Posterior cingulate gyrus (tissue), 11 donors: Measurements from ENCODE around the gene CADM4.
"Not testable (repeated sequence)": the region's sequence is repeated elsewhere in the genome, so short reads cannot be mapped to it uniquely, and the experiment has no call there.

Source experiments
- DNase-seq, 10 donors: peaks; one replicate each; pipeline versions ENCODE4 v3.0.0 to v3.0.0-alpha.2; 2020 to 2021; ENCODE audit warnings: mixed read lengths in 3 of 10
- intact Hi-C: fragments of 100-400 bp; cut with DNase I; formaldehyde crosslinking; loops from one replicate; pipeline ENCODE4 v1.15.1; 2023

The CADM4 gene

DNA sequence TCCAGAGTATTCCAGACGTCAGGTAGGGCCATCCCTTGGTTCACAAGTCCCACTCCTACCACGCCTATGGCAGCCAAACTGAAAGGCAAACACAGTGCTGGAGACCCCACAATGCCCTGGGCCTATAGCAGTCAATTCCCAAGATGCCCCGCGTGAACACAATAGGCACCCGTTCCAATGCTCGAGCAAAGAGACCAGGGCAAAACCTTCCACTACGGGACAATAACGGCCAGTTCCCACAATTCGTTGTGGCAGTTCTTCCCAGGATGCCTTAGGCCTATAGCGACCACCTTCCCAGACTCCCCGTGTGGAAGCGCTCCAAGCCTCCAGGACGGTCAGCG is 20.8 kb downstream of the CADM4 start:
- intact Hi-C loops = loop anchor here (5.0 kb wide), 1 partner anchor 33 kb away; no protein-coding TSS in a partner anchor
- peak in 2 of 10 donors; percentile 49 to 76 for DNase-seq

DNA sequence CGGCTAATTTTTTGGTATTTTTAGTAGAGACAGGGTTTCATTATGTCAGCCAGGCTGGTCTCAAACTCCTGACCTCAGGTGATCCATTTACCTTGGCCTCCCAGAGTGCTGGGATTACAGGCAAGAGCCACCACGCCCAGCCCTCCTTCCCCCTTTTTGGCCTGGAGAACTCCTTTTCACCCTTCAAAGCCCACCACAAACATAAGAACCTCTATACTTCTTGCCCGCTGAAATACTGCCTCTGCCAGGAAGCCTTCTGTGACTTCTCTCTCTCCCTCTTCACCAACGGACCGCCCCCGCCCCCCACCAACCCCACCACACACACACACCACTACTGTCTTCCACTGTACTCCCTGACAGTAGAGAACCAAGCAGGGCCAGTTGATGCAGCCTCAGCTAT is 22.7 kb downstream of the CADM4 start:
- intact Hi-C loops = loop anchor here (5.0 kb wide), 1 partner anchor 35 kb away; no protein-coding TSS in a partner anchor
- DNase-seq = no peak

DNA sequence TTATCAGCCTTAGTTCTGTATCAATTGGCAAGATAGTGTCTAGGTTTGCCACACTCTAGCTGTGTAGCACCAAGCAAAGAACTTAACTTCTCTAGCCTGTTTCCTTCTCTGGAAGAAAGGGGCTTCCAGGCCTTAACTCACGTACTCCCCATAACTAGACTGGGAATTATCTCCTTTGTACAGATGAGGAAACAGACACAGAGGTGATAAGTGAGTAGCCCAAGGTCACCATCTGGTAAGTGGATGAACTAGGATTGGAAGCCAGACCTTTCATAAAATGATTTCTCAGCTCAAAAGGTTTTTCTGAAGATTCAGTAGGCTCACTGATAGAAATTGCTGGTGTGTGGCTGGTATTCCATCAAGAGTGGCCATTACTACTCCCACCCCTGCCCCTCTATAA is 23.3 kb downstream of the CADM4 start:
- no peak for DNase-seq
- intact Hi-C loops = loop anchor here (5.0 kb wide), 1 partner anchor 36 kb away; no protein-coding TSS in a partner anchor

DNA sequence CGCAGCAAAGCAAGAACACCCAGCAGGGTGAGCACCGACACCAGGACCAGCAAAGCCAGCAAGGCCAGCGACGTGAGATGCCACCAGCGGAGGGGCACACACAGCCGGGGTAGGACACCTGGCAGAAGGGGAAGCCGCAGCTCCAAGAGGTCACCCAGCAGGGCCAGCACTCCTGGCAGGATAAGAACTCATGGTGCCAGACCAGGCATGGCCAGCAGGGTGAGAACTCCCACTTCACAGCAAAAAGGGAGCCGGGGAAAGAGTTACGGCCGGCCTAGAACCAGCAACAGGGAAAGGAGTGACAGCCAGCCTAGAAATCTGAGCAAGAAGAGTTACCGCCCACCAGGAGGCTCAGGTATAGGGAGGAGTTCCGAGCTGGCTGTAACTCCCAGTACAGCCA is 27.3 kb downstream of the CADM4 start:
- no peak for DNase-seq
- intact Hi-C loops = no loop called here

DNA sequence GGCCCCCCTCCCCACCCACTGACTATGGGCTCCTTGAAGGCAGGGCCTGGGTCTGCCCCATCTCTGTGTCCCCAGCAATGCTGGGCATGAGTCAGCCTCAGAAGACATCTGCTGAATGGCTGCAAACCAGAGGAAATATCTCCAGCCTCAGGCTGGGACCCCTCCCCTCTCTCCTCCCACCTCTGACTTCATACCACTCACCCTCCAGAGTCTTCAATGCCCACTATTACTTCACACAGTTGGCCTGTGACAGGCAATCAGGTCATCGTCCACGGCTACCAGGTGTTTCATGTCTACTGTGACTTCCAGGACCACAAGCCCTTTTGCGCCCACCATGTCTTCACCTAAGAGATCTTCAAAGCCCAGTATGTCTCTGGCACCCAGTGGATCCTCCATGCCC is 27.9 kb downstream of the CADM4 start, which contains the start of gene SRRM5:
Gene SRRM5 (plus strand): TSS at position 301 of the 400 bp plus-strand sequence. CDS start 34 bp downstream, at position 335.
- no peak for DNase-seq
- intact Hi-C loops = no loop called here

DNA sequence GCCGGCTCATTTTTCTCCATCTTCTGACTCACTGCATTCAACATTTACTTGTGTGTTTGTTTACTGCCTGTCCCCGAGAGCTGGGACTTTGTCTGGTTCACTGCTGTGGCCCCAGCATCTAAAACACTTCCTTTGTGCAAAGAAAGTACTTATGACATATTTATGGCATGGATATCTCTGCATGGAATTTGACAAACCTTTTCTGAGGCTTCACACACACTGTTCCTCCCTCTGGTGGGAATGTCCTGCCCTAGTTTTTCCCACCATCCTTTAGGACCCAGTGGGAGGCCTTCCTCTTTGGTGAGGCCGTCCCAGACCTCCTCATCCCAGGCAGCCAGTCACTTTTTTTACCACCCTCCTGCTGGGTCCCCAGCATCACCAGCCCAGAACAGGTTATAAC is 29.2 kb downstream of the CADM4 start:
- DNase-seq = no peak
- intact Hi-C loops = no loop called here

DNA sequence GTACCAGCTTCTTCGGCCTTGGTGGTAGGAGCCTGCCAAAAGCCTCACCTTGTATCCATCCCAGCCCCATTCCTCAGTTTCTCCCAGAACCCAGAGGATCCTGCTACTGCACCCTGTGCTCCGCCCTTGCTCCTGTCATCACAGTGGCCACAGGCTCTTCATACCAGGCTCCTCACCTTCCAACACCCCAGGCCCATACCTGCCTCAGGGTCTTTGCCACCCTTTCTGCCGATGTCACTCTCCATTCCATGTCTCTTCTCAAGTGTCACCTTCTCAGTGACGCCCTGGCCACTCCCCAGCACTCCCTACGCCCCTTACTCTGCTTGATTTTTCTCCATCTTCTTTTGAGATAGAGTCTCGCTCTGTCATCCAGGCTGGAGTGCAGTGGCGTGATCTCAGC is 29.8 kb downstream of the CADM4 start:
- intact Hi-C loops = no loop called here
- no peak for DNase-seq

DNA sequence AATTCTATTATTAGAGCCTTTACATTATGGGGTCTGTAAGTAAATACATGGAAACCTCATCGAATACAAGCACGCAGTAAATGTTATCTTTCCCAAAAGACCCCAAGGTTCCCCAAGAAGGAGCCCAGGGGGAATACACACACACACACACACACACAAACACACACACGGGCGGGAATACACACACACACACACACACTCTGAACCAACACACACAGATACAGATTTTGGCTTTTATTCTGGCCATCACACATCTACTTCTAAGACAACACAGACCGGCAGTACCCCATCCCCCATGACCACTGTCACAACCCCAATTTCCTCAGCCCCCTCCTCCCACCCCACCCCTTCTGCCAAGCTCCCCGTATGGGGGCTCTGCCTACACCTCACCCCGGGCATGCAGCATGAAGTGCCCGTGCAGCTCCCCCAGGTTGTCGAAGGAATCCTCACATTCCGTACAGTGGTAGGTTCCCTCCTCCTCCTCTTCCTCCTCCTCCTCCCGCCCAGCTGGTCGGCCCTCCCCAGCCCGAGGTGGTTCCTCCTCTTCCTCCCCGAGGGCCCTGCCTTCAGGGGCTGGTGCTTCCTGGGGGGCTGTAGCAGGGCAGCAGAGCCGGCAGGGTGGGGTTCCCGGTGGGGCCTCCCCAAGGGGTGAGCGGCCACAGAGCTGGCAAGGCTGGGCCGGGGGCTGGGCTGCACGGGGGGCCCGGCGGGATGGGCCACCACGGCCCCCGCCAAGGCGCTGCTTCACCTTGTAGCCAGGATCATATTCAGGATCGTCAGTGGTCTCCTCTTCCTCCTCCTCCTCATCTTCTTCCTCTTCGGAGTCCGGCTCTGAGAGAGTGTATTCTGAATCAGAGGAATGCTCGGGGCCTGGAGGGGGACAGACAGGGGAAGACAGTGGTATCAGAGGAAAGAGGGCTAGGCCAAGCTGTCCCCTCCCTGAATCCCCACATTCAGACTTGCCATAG is 32.1 kb downstream of the CADM4 start:
- DNase-seq = peak in 1 of 10 donors; percentile 80

DNA sequence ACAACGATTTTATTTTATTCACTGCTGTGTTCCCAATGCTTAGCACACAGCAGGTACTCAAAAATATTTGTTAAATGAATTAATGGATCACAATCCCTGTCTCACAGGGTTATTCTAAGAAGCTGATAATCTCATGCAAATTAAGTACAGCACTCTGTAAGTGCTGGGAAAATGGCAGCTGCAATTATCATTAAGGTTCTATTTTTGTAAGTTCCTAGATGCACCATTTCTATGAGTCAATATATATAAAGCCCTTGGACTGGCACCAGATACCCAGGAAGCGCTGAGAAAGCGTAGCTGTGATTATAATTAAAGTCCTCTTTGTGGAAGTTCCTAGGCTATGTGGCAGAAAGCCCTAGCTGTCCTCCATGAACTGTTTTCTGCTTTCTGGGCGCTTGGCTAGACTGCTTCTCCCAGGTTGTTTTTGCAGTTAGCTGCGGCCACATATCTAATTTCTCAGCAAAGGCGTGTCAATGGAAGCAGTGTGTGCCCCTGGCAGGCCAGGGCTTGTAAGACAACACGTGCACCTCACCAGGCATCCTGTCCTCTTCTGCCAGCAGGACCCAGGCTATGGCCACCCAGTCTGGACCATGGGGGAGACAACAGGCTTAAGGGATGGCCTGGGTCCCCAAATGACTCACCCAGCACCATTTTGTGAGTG is 33.0 kb downstream of the CADM4 start:
- intact Hi-C loops = no loop called here
- no peak for DNase-seq

More for the DNA sequence above, 32.1 kb downstream of the CADM4 start:
- intact Hi-C loops = no loop called here

DNA sequence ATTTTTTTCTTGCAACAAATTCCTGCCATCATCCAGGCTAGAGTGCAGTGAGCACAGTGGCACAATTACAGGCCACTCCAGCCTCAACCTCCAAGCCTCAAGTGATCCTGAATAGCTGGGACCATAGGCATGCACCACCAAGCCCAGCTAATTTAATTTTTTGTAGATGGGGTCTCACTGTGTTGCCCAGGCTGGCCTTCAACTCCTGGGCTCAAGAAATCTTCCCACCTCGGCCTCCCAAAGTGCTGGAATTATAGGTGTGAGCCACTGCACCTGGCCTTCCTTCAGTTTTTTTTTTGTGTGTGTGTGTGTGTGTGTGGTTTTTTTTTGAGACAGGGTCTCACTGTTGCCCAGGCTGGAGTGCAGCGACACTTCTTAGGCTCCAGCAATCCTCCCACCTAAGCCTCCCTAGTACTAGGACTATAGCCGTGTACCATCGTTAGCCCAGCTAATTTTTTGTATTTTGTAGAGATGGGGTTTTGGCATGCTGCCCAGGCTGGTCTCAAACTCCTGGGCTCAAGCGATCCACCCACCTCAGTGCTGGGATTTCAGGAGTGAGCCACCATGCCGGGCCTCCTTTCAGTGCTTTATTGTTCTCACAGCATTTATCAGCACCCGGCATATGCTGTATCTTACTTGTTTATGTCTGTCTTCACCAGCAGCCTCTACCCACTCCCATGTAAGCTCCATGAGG is 33.6 kb downstream of the CADM4 start:
- peak in 3 of 10 donors; percentile 11 to 42 (median 24) for DNase-seq
- intact Hi-C loops = no loop called here

DNA sequence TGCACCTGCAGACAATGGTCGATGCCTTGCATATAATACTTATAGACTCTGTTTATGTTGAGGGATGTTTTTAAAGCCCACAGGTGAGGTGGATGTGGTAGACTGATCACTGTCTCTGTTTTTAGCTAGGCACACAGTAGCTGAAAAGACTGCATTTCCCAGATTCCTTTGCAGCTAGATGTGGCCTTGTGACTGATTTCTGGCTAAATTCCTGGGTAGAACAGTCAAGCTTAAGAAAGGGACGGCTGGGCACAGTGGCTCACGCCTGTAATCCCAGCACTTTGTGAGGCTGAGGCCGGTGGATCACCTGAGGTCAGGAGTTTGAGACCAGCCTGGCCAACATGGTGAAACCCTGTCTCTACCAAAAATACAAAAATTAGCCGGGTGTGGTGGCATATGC is 39.3 kb downstream of the CADM4 start:
- DNase-seq, intact Hi-C loops: not testable (repeated sequence)

DNA sequence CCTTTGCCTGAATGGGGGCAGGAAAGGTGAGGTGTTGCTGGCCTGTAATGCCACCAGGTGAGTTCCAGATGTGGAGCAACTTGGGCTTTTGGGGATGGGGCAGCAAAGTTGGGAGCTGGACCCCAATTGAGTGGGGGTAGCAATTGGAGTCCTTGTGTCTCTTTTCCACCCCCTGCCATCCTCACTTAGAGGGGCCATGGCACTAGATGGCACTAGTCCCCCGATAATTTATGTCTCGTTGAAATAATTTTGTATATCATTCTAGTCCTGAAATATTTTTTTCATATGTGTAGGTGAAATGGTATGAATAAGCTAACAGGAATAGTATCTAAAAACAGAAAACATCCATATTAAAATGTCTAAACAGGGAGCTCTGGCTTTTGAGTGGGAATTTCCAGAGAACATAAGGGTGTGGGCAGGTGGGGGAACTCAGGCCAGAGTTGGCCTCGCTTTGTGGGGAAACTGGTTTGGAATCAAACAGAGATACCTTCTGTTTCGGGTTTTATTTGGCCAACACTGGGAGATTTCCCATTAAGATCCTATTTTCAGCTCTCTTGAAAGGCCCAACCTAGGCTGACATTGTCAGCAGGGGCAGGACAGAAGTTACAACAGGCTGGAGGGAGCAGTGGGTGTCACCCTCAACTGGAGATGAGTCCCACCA is 39.9 kb downstream of the CADM4 start:
- intact Hi-C loops = loop anchor here (2.0 to 5.0 kb wide), 2 partner anchors 53 to 62 kb away; no protein-coding TSS in a partner anchor
- DNase-seq = no peak

DNA sequence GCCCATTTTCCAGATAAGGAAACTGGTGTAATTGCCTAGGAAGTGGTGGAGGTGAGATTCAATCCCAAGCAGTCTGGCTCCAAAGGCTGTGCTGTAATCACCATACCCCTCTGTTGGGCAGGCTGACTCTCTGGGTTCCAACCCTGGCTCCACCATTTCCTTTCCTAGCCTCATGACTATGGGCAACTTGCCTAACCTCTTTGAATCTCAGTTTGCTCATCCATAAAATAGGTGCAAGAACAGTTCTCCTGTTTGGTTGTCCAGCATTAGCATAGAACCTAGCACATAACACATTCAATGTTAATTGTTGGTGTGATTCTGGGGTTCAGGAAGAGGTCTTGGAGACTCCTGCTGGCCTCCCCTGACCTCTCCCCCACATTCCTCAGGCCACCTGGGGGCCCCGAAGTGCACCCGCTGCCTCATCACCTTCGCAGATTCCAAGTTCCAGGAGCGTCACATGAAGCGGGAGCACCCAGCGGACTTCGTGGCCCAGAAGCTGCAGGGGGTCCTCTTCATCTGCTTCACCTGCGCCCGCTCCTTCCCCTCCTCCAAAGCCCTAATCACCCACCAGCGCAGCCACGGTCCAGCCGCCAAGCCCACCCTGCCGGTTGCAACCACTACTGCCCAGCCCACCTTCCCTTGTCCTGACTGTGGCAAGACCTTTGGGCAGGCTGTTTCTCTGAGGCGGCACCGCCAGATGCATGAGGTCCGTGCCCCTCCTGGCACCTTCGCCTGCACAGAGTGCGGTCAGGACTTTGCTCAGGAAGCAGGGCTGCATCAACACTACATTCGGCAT is 41.0 kb downstream of the CADM4 start:
- intact Hi-C loops = loop anchor here (2.0 to 5.0 kb wide), 2 partner anchors 54 to 61 kb away; no protein-coding TSS in a partner anchor
- DNase-seq = no peak

DNA sequence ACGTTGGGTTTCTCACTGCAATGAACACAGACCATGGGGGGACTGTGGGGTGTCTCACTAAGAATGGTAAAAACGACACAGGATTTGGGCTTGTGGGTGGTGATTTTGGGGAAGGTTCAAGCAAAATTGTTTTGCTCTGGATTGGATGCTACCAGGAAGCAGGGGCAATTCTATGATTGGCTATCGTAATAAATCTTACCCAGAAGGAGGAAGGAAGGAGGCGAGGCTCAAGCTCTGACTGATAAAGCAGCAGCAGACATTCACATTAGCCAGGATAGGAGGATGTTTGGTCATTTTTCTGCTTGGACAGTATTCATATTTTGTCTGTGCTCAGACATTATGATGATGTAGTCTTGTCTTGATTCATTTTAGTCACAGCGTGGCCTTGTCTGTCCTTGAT is 41.8 kb downstream of the CADM4 start:
- intact Hi-C loops = loop anchor here (2.0 to 5.0 kb wide), 2 partner anchors 55 to 61 kb away; no protein-coding TSS in a partner anchor

DNA sequence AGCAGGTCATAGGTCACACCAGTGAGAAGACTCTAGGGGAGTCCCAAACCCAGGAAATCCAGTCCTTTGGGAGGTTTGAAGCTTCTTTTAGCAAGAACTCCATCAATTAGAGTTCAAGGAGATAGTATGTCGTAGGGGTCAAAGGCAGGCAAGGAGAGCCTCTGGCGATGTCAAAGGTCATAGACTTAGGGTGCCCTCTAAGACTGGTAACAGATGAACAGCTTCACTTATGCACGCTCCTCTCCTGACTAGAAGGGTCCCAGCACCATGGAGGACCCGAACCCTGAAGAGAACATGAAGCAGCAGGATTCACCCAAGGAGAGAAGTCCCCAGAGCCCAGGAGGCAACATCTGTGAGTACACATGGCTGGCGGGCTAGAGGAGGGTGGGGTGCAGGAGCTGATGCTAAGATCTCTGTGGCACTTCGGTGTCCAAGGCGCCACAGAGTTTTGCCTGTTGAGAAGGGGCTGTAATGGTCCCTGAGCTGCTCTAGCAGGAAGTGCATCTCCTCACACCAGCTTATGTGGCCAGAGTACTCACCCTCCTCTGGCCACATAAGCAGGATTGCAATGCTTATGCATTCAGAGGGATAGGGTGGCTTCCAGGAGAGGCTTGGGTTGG is 42.7 kb downstream of the CADM4 start:
- DNase-seq = peak in 1 of 10 donors; percentile 9
- intact Hi-C loops = loop anchor here (1.0 to 5.0 kb wide), 2 partner anchors 22 to 60 kb away; partner anchors contain the start of genes PINLYP and XRCC1

More for the DNA sequence above, 41.8 kb downstream of the CADM4 start:
- DNase-seq = no peak

DNA sequence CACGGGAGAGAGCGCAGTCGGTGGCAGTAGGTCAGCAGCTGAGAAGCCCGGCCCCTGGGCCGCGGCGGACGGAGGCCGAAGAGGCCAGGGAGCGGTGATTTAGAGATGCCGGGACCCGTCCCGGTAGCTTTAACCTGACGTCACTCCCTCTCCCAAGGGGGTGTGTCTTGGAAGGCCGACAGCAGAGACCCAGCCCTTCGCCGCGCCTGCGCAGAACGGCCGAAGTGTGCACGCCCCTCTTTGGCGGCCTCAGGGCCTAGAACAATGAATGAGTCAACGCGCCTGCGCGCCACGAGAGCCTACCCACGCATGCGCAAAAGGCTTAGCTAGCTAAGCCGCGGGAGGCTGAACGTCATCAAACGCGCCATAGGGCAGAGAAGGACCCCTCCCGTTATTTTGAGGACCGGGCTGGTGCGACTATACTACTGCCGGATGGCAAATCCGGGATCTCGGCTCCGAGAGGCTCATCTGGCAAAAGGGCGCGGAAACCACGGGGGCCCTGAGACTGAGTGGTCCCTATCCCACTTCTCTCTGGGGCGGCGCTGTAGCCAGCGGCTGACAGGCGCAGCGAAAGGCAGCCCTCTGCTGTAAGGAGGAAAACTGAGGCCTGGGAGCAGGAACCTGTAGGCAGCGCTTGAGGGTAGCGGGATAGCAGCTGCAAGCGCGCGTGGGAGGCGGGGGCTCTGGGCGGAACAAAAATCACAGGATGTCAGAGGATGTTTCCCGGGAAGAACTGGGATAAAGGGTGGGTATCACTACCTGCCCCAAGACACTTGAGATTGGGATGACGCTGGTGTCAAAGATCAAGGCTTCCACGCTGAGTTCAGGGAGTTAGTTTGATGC is 43.4 kb downstream of the CADM4 start, which contains the start of the genes IRGQ and ZNF576:
Gene IRGQ (minus strand): TSS at position 136 of the 843 bp plus-strand sequence. CDS start 796 bp downstream, outside the sequence.
Gene ZNF576 (plus strand): TSS at position 597 of the 843 bp plus-strand sequence. CDS start 514 bp downstream, outside the sequence.
- DNase-seq = peak; percentile 98 to 100 (median 100)
- intact Hi-C loops = loop anchor here (1.0 to 5.0 kb wide), 2 partner anchors 21 to 59 kb away; partner anchors contain the start of genes PINLYP and XRCC1

DNA sequence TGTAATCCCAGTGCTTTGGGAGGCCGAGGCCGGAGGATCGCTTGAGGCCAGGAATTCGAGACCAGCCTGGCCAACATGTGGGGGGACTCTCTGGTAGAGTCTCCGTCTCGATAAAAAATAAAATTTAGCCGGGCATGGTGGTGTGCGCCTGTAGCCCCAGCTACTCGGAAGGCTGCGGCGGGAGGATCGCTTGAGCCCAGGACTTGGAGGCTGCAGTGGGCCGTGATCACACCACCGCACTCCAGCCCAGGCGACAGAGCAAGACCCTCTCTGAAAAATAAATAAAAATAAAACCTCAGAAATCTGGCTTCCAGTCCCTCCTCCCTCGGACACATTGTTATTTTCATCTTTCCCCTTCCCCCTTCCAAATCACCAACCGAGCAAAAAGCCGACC is 44.0 kb downstream of the CADM4 start:
- DNase-seq = peak in 1 of 10 donors; percentile 71
- intact Hi-C loops = loop anchor here (5.0 kb wide), 1 partner anchor 58 kb away; no protein-coding TSS in a partner anchor
